ENCODE results near the gene GDF3. TPM values are rescaled to one million over a fixed set of nuclear protein-coding genes. Genes with fewer than 3 reads are reported as not detected.

Gene GDF3
- total RNA-seq: not detected

DNA sequence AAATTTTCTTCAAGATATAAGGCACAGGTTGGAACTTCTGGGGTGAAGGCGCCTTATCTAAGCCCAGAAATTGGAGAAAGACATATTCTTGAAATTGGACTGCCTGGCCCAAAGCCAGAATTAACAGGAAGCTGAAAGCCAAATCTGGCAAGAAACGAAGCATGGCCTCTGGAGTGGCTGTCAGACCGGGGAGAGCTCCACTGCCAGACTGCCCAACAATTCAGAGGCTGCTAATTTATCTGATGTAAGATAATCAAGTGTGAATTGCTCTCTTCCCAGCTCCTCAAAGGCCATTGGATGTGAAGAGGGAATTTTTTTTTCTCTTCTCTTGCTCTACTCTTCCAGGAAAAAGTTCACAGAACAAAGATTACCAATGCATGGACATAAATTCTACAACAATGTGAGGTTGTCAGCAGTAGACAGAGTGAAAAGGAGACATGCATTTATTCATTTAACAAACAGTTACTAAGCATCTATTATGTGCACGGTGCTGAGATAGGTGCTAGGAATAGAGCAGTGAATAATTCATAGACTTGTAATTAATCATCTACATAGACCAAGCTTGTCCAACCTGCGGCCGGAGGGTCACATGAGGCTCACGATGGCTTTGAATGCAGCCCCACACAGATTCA, at the start of gene GDF3:
TSS of gene GDF3 (minus strand) at position 210 of the 632 bp plus-strand sequence. CDS start at position 163, 47 bp downstream.

GRCh38 chr12:7711133-7711532, 15.6 kb upstream of the GDF3 start, which contains the start of gene DPPA3:
Gene DPPA3 (plus strand): TSS chr12:7711433. CDS start chr12:7711571, 138 bp downstream.

Other genes starting within 250 kb of the GDF3 start
- 7.3 TPM for gene CD163, start 192.0 kb downstream of the GDF3 start, total RNA-seq
- not detected for gene APOBEC1, start 29.9 kb downstream of the GDF3 start, total RNA-seq
- not detected for gene DPPA3, start 15.7 kb upstream of the GDF3 start, total RNA-seq
- gene CLEC4C, start 51.6 kb upstream of the GDF3 start, total RNA-seq: not detected
- gene NANOGNB, start 69.4 kb upstream of the GDF3 start, total RNA-seq: not detected
- gene NANOG, start 93.6 kb upstream of the GDF3 start, total RNA-seq: not detected
- gene SLC2A14, start 177.1 kb upstream of the GDF3 start, total RNA-seq: 0.77 TPM
- 158 TPM for gene SLC2A3, start 240.4 kb upstream of the GDF3 start, total RNA-seq

Data from camera-type eye (tissue), 1 donor.